GM21619 (cell line): ENCODE results near the gene NUP93.
"Not testable (repeated sequence)": the region's sequence is repeated elsewhere in the genome, so short reads cannot be mapped to it uniquely, and the experiment has no call there.

Experiments
- ATAC-seq: cut with Tn5 transposase; IDR thresholded peaks from one replicate; pipeline ENCODE4 v1.9.1; 2021; ENCODE audit not compliant: unreplicated experiment

Gene NUP93

DNA sequence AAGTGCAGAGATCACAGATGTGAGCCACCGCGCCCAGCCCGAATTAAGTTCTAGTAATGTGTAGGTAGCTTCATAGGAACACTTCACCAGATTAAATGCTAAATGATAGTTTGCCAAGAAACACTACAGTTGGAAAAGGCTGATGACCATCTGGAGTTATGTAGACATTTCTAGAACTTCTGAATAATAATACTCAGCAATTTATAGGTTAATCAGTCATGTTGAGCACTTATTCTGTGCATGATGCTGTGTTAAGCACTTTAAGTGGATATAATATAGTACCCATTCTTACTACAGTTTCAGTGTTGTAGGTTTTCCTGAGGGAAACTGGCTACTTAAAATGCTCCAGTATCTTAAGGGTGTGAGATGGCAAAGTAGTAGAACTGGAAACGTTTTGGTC, 45.2 kb downstream of the NUP93 start:
- no peak for ATAC-seq

DNA sequence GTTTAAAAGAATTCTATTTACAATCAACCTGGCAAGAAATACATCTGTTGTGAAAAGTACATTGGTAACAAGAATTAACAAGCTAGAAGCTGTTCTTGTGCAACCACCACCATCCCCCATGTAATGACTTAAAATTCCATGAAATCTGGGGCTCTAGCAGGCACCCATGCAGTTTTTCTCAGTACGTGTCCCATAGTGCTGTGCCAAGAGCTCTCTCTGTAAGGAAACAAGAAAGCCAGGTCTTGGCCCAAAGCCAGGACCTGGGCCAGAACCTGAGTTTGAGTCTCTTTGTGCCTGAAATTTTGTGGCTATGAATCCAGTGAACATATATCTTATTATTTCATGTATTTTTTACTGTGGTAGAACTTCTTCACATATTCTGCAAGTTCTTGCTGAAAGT, 46.6 kb downstream of the NUP93 start:
- no peak for ATAC-seq

DNA sequence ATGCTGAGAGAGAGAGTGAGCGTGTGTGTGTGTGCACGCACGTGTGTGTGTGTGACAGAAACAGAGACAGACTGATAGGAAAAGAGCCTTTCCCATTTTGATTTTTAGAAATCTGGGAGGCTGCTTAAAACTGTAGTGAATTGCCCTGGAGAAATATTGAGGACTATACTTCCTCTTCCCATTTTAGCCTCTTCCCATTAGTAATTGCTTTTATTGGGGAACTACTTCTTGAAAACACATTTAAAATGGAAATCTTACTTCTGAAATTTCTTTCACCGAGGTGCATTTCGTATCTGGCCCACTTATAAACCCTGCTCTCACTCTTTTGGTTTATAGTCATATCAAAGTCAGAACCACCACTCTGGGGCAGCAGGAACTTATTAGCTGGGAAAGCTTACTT, 47.1 kb downstream of the NUP93 start:
- no peak for ATAC-seq

DNA sequence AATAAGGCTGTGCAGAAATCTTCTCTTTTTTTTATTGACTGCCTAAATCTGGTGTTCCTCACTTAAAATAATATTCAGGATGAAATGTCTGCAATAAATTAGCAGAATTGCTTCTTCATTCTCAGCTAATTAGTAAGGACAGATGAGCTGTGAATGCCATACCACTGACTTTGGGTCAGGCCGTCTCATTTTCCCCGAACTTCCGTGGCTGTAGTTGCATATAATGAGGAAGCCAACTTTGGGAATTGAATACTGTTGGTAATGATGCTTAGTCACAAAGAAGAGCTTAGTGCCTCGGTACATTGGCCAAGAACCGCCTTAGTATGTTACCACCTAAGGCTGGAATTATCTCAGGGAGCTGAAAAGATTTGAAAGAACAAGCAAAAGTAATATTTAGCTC, 47.6 kb downstream of the NUP93 start:
- ATAC-seq = no peak

DNA sequence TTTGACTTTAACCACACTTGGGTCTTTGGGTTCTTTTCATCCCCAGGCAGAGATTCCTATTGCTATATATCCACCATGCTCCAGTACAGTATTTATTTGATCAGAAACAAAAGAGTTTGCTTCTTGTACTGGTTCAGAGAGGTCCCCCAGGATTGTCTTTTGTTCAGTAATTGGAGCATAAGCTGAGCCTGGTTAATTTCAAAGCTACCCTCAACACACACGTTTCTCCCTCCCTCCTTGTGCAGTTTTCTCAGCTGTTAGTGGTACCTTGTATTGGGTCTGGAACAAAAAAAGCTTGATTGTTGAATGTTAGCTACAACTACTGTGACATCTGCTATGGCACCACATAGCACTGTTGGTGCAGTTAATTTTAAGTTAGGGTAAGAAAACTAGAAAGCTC, 50.0 kb downstream of the NUP93 start:
- ATAC-seq = no peak

DNA sequence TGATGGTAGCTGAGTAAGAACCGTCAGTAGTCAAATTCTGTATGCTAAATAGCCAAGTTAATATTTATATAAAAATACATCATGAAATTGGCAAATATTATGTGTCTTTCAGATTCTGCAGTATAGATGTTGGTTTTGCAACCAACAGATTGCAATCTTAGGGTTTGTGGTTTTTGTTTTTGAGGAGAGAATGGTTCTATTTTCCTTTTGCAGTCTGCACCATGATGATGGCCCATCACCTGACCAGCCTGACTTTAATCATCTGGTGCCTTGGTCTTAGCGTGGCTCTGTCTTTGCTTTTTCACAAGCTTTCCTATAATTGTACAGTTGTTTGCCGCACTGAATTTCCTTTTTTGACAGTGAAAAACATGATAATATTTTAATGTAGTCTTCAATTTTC, 50.7 kb downstream of the NUP93 start:
- no peak for ATAC-seq

DNA sequence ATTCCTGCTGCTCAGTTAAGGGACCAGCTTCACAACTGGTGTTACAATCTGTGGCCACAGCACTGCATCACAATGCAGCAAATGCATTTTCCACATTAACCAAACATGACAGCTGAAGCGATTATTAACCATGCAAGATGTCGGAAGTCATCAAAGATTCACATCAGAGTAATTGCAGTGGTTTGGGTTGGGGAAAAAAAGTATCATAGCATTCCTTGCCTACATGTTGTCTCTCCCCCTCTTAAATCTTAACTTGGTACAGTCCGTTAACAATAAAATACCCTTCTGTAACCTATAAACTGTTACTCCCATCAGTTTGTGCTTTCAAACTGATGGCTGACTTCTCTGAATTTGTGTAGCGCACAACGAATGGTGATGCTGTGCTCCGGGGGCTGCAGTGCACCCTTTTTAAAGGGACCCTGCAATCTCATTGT, 51.6 kb downstream of the NUP93 start:
- no peak for ATAC-seq

DNA sequence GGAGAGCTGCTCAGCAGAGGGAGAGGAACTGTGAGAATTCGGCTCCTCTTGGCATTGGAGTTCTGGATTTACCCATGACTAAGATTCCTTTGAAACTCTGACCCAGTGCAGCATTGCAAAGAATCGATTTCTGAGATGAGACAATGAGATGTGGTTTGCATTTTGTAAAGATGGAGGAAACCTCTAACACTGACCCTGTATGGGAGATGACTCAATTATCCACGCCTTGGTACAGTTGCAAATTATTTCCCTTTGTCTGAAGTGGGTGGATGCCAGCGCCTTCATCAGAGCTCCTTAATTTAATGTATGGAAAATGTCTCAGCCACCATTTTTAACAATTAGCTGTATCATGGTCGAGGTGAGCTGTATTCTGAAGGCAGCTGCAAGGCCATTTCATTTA, 53.4 kb downstream of the NUP93 start:
- ATAC-seq = no peak

DNA sequence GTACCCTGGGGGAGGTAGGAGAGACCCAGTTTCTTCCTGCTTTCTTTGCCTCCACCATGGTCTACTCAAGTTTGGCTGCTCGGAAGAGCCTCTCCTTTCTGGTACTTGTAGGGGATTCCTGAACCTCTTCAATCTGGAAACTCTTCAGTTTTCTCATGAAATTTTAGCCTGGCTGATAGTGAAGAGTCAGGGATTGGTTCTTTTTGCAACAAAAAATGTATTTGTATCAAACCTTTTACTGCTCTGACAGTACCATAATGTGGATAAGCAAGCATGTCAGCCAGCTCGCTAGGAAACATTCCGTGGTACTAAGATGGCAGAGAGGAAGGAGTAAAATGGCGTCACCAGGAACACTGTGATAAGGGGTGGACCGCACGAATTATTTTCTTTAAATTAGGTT, 55.4 kb downstream of the NUP93 start:
- ATAC-seq = no peak

DNA sequence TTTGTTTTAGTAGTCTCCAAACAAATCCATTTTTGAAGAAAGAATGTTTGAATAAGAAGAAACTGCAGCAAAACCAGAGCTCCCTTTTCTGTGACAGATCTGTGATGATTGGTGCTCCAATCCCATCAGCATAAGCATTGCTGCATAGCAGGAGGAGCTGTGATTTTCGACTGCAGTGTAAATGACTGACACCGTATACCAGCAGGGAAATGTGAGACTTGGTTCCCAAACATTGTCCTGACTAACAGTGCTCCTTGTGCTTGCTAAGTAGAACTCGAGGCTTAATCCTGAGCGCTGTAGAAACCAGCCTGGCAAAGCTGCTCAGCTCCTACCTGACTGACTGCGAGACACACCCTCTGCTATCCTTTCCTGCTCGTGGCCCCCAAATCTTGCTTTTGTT, 57.2 kb downstream of the NUP93 start:
- ATAC-seq = no peak

DNA sequence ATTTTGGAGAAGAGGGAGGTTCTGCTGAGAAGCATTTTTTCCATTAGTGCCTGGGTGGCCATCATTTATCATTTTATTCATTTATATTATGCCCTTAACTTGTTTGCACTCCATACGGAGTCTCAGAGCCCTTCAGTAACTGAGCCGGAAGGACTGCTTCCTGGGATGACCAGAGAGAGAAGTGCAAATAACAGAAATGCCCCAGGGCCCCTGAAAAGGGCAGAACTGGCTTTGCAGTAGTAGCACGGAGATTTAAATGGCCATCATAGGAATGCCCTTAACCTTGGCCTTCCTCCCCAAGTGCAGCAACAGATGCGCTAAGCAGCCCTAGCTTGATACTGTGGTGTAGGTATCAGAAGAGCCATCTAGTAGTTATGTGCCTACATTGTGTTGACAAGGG, 58.5 kb downstream of the NUP93 start:
- no peak for ATAC-seq

DNA sequence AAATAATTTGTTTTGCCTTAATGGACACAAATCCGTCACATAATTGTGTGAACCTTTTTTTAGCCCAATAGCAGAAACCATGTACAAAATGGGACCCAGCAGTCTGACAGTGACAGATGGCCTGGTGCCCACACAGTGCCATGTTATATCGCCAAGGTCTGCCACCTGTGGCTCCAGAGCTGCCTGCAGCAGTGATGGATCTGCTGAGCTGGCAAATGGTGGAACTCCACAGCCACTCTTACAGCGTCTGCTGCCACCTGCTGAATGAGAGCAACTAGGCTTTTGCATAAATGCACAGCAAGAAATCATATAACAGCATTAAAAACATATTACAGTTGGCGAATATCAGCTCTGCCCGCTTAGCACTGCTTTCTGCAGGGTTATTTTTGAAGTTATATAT, 59.4 kb downstream of the NUP93 start:
- ATAC-seq = no peak

DNA sequence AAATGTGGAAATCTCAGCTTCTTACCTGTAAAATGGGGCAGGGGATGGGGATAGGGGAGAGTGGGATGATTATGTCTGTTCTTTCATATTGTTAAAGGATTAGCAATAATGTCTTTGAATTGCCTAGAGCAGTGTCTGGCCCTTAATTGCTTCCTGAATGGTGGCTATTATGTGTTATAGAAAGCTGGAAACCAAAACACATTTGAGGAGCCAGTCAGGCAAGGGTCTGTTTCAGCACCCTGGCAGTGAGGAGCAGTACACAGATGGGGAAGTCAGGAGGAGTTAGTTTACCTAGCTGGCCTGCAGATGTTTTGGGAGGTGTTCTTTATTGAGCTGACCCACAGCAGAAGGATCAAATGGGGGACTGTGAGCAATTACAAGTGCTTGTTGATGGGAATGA, 63.0 kb downstream of the NUP93 start:
- no peak for ATAC-seq

DNA sequence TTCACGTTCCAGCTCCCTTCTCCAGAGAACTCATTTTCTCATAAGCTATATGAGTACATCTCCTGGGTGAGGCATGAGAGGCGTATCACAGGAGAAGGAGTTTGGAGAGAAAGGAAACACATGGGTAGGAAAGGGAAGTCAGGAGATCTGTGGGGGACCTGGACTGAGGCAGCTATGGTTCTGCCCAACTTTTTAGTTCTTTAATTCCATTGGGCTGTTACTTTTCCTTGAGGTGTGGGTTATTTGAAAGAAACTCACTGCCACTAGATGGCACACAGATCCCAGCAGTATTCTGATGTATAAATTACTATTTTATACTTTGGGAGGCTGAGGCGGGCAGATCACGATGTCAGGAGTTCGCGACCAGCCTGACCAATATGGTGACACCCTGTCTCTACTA, 63.6 kb downstream of the NUP93 start:
- ATAC-seq = no peak

DNA sequence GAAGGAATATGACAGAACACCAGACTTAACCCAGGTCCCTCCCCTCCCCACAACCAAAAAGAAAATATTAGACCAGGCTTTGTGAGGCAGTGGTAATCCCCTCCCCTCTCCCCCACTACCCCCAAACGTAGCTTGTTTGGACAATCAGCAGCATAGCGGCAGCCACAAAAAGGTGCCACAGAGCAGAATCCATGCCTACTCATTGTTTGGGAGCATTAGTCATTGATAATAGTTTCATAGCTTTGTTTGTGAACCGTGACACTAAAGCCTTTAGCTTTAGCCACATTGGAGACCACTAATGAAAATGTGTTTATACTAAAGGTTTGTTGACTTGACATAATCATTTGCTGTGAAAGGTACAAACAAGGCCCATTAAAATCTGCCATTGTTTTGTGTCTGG, 65.1 kb downstream of the NUP93 start:
- no peak for ATAC-seq

DNA sequence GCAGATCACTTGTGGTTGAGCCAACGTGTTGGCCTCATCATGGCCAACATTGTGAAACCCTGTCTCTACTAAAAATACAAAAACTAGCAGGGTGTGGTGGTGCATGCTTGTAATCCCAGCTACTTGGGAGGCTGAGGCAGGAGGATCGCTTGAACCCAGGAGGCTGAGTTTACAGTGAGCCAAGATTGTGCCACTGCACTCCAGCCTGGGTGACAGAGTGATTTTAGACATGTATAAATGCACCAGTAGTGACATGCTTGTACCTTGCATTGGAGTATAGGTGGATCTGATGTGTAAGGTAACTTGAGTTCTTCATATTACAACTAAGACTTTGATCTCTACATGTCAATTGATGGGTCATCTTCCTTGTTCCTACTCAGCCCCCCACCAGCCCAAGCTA, 67.1 kb downstream of the NUP93 start:
- not testable (repeated sequence) for ATAC-seq

DNA sequence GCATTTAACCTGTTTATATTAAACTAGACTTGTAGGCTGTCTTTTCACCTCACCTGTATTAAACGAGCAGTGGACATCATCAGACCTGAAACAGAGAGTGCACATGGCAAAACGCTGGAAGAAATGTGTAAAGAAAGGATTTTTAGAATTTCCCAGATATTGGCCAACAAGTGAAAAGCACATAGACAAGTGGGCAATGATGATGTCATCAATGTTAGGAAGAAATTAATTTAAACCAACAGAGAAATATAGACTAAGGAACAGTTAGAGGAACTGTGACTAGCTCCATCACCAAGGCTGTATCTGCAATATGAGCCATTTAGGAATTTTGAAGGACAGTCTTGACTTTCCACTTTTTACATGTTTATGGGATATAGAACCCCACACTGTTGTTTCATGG, 67.9 kb downstream of the NUP93 start:
- no peak for ATAC-seq

DNA sequence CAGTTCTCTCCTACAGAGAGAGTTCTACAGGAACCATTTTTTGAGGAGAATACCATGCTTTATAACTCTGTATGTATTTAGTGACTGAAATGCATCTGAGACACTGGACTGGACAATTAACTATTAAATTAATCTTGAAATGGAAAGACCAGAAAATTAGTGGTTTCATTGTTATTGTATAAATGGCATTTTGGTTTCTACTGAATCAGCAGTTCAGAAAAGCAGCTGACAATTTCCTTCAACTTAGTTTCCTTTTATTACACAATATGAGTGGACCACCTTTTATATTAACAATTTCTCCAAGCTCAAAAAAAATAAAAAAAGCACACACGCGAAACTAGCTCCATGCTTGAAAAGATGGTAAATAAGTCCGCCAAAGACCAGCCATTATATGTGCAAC, 69.0 kb downstream of the NUP93 start:
- no peak for ATAC-seq

DNA sequence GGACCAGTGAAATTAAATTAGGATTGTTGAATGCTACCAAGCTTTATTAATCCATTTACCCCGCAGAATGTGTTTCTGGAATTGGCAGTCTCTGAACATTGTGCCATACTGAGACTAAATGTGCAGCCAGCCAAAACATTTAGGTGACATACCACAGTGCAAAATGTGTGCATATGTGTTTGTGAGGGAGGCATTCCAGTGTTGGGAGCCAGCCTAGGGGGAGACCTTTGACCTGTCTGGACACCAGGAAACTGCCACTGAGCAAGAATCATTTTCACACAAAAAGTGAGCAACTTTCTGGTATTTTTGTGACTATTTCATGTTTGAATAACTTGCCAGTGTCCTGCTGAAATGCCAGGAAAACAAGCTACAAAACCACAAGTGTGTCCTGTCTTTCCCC, 70.4 kb downstream of the NUP93 start:
- ATAC-seq = no peak

DNA sequence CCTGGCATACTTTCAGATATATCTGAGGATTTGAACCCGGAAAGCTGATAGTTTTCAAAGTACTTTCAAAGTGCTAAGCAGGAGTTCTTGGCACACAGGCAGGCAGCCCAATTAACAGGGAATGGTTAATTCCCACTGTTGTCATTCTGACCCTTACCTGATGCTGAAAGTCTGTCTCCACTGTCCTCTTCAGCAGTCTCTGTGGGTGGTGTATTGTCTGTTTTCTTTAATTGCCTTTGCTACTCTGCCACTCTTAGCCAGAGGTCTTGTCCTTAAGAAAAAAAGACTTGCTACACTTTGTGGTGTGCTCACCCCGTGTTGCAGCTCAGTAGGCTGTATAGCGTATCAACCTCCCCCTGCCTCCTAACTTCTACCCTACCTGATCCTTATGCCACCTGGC, 71.8 kb downstream of the NUP93 start:
- ATAC-seq = no peak

DNA sequence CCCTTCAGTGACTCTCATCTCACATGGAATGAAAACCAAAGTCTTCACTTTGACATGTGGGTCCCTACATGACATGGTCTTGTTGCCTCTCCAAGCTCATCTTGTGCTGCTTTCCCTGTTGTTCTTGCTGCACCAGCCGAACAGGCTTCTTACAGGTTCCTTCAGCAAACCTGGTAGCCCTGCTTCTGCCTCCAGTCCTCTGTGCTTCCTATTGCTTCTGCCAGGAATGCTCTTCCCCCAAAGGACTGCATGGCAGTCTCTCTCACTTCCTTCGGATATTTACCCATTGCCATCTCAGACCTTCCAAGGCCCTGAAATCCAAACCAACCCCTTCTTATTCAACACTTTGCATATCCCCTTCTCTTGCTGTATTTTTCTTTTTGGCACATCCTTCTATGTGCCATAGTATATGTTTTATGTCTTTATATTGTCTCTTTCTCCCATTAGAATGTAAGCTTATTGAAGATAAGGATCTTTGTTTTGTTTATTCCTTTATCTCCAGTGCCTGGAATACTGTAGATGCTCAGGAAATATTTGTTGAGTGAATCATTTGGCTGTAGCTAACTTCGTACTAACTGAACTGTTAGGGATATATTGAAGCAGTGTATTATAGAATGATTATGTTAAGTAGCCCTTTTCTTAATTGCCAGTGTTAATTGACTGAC, 77.2 kb downstream of the NUP93 start:
- ATAC-seq = no peak

DNA sequence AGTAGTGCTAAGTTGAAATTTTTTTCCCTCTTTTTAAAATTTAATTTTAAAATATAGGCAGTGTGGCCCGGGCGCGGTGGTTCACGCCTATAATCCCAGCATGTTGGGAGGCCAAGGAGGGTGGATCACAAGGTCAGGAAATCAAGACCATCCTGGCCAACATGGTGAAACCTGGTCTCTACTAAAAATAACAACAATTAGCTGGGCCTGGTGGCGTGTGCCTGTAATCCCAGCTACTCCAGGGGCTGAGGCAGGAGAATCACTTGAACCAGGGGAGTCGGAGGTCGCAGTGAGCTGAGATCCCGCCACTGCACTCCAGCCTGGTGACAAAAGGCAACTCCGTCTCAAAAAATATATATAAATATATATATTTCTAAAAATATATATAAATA, 77.7 kb downstream of the NUP93 start:
- ATAC-seq = not testable (repeated sequence)

DNA sequence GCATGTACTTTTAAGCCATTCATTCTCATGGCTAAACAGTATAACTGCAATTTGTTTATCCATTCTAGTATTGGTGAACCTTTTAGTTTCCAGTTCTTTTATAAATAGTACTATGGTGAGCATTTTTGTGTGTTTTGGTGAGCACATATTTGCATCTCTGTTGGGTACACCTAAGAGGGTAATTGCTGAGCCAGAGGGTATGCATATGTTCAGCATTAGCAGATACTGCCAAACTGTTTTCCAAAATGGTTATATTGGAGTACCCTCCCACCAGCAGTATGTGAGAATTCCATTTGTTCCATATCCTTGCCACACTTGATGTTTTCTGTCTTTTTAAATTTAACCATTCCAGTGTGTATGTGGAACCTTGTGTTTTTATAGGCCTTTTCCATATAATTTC, 81.0 kb downstream of the NUP93 start:
- ATAC-seq = no peak

DNA sequence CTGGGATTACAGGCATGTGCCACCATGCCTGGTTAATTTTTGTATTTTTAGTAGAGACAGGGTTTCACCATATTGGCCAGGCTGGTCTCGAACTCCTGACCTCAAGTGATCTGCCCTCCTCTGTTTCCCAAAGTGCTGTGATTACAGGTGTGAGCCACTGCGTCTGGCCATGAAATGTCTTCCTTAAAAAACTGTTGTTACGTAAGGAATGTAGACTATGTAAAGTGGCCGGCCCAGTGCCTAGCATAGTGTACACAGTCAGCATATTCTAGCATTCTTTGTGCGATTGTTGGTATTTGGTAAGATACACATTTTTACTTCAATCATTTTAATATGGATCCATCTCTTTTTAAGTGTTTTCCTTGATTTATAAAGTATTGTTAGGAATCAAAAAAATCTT, 81.7 kb downstream of the NUP93 start:
- not testable (repeated sequence) for ATAC-seq
